Activated T-cell treated with anti-CD3 and anti-CD28 coated beads, Interleukin-2, amount 50 U/mL, for 1 hour (primary cell): ENCODE results near the gene NRN1.

ENCODE experiments used
- DNase-seq: peaks from one replicate; pipeline ENCODE4 v3.0.0-alpha.2; 2020

The NRN1 gene

GRCh38 chr6:6002005-6002847 lies 4.5 kb downstream of the NRN1 start:
- peak; percentile 40 for DNase-seq

GRCh38 chr6:6001443-6001842 lies 5.3 kb downstream of the NRN1 start:
- no peak for DNase-seq

- DNase-seq: no peak
Measured at GRCh38 chr6:5999688-6000608, 6.8 kb downstream of the NRN1 start.

GRCh38 chr6:5998711-5999687 lies 7.7 kb downstream of the NRN1 start:
- peak; percentile 40 for DNase-seq

- DNase-seq: no peak
Measured at GRCh38 chr6:5998236-5998635, 8.5 kb downstream of the NRN1 start.

GRCh38 chr6:5997420-5997987 lies 9.2 kb downstream of the NRN1 start:
- DNase-seq: peak; percentile 44

GRCh38 chr6:5996714-5997419 lies 9.9 kb downstream of the NRN1 start:
- peak; percentile 44 for DNase-seq

GRCh38 chr6:5995949-5996713 lies 10.6 kb downstream of the NRN1 start:
- DNase-seq: peak; percentile 30

- peak; percentile 25 for DNase-seq
Measured at GRCh38 chr6:5995658-5995948, 11.1 kb downstream of the NRN1 start.

GRCh38 chr6:5994999-5995657 lies 11.6 kb downstream of the NRN1 start:
- DNase-seq: no peak

GRCh38 chr6:5994234-5994998 lies 12.3 kb downstream of the NRN1 start:
- DNase-seq: no peak

GRCh38 chr6:5992551-5993225 lies 14.0 kb downstream of the NRN1 start:
- DNase-seq: no peak

- no peak for DNase-seq
Measured at GRCh38 chr6:5990786-5991185, 15.9 kb downstream of the NRN1 start.

- no peak for DNase-seq
Measured at GRCh38 chr6:5989141-5989723, 17.5 kb downstream of the NRN1 start.

GRCh38 chr6:5986861-5987260 lies 19.9 kb downstream of the NRN1 start:
- DNase-seq: no peak

- DNase-seq: no peak
Measured at GRCh38 chr6:5984150-5985089, 22.3 kb downstream of the NRN1 start.
